Muscle layer of duodenum (tissue), 2 donors: Measurements from ENCODE around the gene ESF1.
A peak's percentile ranks its signal among the peaks of the same experiment; 100 is the strongest.
"Not testable (repeated sequence)": the region's sequence is repeated elsewhere in the genome, so short reads cannot be mapped to it uniquely, and the experiment has no call there.

Source experiments
- H3K27ac ChIP-seq: one replicate; pipeline ENCODE4 v1.7.0; 2013; ENCODE audit warnings: mild to moderate bottlenecking, low read length
- H3K27me3 ChIP-seq: one replicate; pipeline ENCODE4 v1.7.0; 2013; ENCODE audit warnings: low read depth, mild to moderate bottlenecking, control low read depth, low read length
- H3K36me3 ChIP-seq, 2 donors: one replicate each; pipeline ENCODE4 v1.7.0; 2013; ENCODE audit warnings: low read length in 2 of 2, control low read depth in 1 of 2, mild to moderate bottlenecking in 1 of 2; ENCODE audit not compliant: insufficient read depth in 2 of 2, control insufficient read depth in 1 of 2
- H3K4me1 ChIP-seq, 2 donors: one replicate each; pipeline ENCODE4 v1.7.0; 2013; ENCODE audit warnings: low read length in 2 of 2, mild to moderate bottlenecking in 2 of 2, control low read depth in 1 of 2, moderate library complexity in 1 of 2; ENCODE audit not compliant: insufficient read depth in 2 of 2, control insufficient read depth in 1 of 2
- H3K4me3 ChIP-seq, 2 donors: one replicate each; pipeline ENCODE4 v1.7.0; 2013; ENCODE audit warnings: low read length in 2 of 2, low read depth in 1 of 2, mild to moderate bottlenecking in 1 of 2
- H3K9me3 ChIP-seq, 2 donors: one replicate each; pipeline ENCODE4 v1.7.0; 2013; ENCODE audit warnings: low read length in 2 of 2, control low read depth in 1 of 2, mild to moderate bottlenecking in 1 of 2; ENCODE audit not compliant: control insufficient read depth in 1 of 2
- donor health status: healthy.

The ESF1 gene

DNA sequence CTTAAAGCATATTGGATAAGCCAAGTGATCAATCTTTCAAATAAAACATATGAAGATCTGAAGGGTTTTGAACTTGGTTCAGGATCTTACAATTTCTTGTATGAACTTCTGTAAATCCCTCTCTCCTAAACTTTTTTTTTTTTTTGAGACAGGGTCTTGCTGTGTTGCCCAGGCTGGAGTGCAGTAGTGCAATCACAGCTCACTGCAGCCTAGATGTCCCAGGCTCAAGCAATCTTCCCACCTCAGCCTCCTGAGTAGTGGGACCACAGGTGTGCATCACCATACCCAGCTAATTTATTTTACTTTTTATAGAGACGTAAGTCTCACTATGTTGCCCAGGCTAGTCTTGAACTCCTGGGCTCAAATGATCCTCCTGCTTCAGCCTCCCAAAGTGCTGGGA lies 46.5 kb downstream of the ESF1 start:
- not testable (repeated sequence) for H3K27me3 ChIP-seq, H3K9me3 ChIP-seq, H3K4me3 ChIP-seq, H3K4me1 ChIP-seq, H3K27ac ChIP-seq
- H3K36me3 ChIP-seq: peaks cover 8 to 28% of the 10 kb centered on the region in 2 donors

DNA sequence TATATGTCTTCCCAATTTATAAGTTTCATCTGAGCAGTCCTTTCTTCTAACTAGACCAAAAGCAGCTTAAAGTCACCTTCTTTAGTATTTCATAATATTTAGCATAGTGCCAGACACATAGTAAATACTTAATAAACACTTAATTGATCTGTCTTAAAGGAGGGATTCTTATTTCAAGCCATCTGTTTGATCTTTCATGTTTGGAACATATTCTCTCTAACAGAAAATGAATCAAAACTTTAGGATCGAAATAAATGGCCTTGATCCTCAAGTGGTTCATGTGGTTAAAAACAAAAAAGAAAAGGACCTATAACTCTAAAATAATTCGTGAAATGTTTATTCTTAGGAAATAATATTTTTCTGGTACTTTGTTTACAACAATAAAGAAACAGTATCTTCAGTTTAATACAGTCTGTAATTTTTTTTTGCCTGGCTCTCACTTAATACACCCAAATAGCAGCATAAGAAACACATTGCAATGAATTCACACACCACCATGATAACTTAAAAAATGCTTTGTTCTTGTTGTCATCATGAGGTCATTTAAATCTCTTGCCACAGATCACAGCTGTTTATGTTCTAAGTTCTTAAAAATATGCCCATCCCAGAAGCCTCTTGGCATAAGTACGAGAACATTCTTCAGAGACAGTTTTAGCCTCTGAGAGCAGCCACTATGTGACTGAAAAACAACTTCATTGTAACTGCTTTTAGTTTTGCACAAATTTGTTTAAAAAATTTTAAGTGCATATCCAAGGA lies 48.1 kb downstream of the ESF1 start:
- peaks cover 0 to 9% of the 10 kb centered on the region in 2 donors for H3K9me3 ChIP-seq
- no peaks in the 10 kb centered on the region for H3K27me3 ChIP-seq
- H3K4me1 ChIP-seq: peaks cover 5 to 7% of the 10 kb centered on the region in 2 donors
- H3K4me3 ChIP-seq: no peak overlapping the region
- H3K36me3 ChIP-seq: peaks cover 10 to 34% of the 10 kb centered on the region in 2 donors
- peak overlapping the region; percentile 52 for H3K27ac ChIP-seq

DNA sequence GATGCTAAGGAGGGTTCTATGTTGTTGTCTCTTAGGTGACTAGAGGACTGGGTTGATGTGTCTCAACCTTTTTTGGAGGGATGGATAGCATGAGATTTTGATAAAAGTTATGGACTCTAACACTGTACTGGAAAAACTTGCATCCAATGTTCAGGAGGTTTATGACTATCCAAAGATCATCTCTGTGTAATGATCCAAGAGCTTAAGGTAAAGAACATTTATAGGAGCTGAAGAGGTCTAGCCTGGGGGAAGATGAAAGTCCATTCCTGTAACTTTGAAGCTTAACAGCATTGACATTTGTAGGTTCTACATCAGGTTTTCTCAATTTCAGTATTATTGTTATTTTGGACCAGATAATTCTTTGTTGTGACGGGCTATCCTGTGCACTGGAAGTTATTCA lies 48.9 kb downstream of the ESF1 start:
- no peaks in the 10 kb centered on the region for H3K27me3 ChIP-seq
- H3K27ac ChIP-seq: no peak overlapping the region
- peaks cover 6 to 33% of the 10 kb centered on the region in 2 donors for H3K36me3 ChIP-seq
- no peak overlapping the region for H3K4me3 ChIP-seq
- H3K4me1 ChIP-seq: peaks cover 5 to 7% of the 10 kb centered on the region in 2 donors
- peaks cover 0 to 5% of the 10 kb centered on the region in 2 donors for H3K9me3 ChIP-seq

DNA sequence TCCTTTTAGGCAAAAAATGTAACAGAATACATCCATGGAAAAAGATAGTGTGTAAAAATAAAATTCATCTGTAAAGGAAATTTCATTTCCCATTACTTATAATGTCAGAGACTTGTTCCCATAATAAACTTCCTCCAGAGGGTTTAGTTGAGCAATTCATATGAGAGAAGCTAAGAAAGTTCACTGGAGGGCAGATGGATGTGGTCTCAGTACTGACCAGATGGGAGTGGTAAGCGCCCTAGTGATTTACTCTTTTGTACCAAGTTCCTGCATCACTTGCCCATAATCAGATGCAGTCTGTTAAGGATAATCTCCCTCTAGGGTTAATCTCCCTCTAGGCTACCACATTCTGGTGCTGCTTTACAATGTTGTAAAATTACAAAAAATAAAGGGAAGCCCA lies 61.7 kb downstream of the ESF1 start:
- H3K27ac ChIP-seq: no peak overlapping the region
- no peaks in the 10 kb centered on the region for H3K4me1 ChIP-seq
- H3K36me3 ChIP-seq: peaks cover 10 to 12% of the 10 kb centered on the region in 2 donors

DNA sequence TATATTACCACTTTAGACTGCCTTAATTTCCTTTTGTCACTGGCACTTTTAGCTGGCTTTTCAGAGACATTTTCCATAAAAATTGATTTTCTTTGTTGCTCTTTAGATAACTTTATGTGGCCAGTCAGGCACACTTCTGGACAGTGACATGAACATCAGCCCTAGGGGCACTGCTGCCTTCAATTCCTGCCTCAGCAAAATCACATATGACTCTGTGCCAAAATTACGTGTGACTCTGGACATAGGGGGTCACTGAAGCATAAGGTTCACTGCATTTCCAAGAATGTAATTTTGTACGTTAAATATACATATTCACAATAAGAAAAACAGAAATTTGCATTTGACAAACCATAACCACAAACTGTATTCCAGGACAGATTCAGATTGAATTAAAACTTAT lies 66.5 kb downstream of the ESF1 start:
- Histone ChIP-seq H3K9me3 (no peaks in the 10 kb centered on the region), H3K27me3 (no peaks in the 10 kb centered on the region), H3K27ac (no peak overlapping the region), H3K4me1 (no peaks in the 10 kb centered on the region), H3K4me3 (no peak overlapping the region), H3K36me3 (peaks cover 27 to 35% of the 10 kb centered on the region in 2 donors)

More for the DNA sequence above, 61.7 kb downstream of the ESF1 start:
- no peaks in the 10 kb centered on the region for H3K27me3 ChIP-seq
- H3K9me3 ChIP-seq: no peaks in the 10 kb centered on the region
- no peak overlapping the region for H3K4me3 ChIP-seq

DNA sequence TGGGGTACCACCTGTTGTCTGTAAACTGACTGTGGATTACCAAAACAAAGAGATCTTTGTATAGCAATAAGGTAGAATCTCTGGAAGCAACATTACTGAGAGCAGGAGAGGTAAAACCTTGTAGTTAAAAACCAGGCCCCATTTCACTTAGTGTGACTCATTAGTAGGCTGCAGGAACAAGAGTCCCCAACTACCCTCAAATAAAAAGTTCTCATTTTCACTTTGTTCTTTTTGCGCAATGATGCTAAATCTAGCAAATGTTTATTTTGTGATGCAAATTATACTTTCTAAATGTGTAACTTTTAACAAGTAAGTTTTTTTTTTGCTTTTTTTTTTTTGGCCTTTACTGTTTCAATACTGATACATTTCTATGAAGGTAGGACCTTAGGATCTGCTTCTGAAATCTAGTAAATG lies 67.1 kb downstream of the ESF1 start:
- no peak overlapping the region for H3K27ac ChIP-seq
- H3K9me3 ChIP-seq: no peaks in the 10 kb centered on the region
- no peak overlapping the region for H3K4me3 ChIP-seq
- peaks cover 27 to 35% of the 10 kb centered on the region in 2 donors for H3K36me3 ChIP-seq
- H3K4me1 ChIP-seq: no peaks in the 10 kb centered on the region
- H3K27me3 ChIP-seq: no peaks in the 10 kb centered on the region

DNA sequence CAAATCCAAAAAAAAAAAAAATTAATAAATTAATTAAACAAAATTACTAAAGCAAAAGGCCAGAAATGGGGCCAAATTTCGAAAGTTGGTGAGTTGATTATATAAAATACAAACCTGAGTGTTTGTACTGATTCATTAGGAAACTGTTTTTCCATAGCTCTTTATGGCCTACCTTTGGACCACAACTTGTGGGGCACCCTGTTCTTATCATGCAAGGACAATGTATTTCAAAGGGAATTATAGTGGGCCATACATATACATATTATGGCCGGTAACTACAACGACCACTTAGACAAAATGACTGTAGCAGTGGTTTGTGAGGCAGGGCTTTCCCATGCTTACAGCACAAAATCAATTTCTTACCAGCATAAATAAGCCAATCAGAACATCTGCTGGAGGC lies 69.5 kb downstream of the ESF1 start:
- H3K4me1 ChIP-seq: no peaks in the 10 kb centered on the region
- H3K36me3 ChIP-seq: peaks cover 23 to 41% of the 10 kb centered on the region in 2 donors

DNA sequence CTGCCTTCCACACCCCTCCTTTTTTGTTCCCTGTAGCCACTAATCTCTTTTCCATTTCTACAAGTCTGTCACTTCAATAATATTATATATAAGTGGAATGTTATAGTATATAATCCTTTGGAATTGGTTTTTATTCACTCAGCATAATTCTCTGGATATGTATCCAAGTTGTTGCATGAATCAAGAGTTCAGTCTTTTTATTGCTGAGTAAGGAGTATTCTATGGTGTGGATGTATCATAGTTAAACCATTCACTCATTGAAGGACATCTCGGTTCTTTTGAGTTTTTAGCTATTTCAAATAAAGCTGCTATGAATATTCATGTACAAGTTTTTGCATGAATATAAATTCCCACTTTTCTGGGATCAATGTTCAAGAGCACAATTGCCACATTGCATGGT lies 76.5 kb downstream of the ESF1 start:
- H3K27ac ChIP-seq: no peak overlapping the region
- no peak overlapping the region for H3K4me3 ChIP-seq
- peaks cover 0 to 11% of the 10 kb centered on the region in 2 donors for H3K9me3 ChIP-seq
- H3K4me1 ChIP-seq: no peaks in the 10 kb centered on the region
- no peaks in the 10 kb centered on the region for H3K27me3 ChIP-seq
- peaks cover 0 to 7% of the 10 kb centered on the region in 2 donors for H3K36me3 ChIP-seq

More for the DNA sequence above, 69.5 kb downstream of the ESF1 start:
- no peak overlapping the region for H3K27ac ChIP-seq
- H3K4me3 ChIP-seq: no peak overlapping the region
- H3K9me3 ChIP-seq: peaks cover 0 to 11% of the 10 kb centered on the region in 2 donors
- H3K27me3 ChIP-seq: no peaks in the 10 kb centered on the region

DNA sequence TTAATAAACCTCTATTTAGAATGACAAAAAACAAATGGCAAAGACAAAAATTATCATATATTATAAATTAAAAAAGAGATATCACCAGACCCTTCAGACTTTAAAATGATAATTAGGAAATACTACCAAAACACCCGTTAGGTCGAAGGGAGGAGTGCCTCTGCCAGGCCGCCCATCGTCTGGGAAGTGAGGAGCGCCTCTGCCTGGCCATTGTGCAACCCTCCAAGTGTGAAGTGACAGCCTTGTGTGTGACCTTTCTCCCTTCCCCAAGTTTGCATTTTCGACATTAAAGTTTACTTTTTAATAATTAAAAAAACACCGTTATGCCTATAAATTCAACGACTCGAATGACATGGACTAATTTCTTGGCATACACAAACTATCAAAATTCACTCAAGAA lies 81.5 kb downstream of the ESF1 start:
- Histone ChIP-seq H3K4me1 (no peaks in the 10 kb centered on the region), H3K27ac (no peak overlapping the region), H3K36me3 (no peaks in the 10 kb centered on the region), H3K9me3 (no peaks in the 10 kb centered on the region), H3K27me3 (no peaks in the 10 kb centered on the region), H3K4me3 (no peak overlapping the region)

DNA sequence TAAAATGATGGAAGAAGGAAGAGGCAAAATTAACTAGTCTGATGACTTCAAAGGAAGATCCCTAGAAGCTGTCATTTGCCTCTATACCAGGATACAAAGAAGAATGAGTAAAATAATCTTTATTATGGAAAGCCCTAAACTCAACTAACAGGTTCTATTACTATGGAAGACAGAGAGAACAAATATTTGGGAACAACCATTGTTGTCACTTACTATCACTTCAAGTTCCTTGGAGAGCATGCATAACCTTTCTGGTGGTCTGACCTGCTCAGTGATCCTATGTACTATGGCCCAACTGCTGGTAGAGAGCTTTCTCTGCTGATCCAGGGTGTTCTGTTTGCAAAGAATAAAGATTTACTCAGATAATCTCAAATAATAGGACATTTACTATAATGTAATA lies 83.2 kb downstream of the ESF1 start:
- Histone ChIP-seq H3K27ac (no peak overlapping the region), H3K36me3 (no peaks in the 10 kb centered on the region), H3K4me1 (no peaks in the 10 kb centered on the region), H3K9me3 (no peaks in the 10 kb centered on the region), H3K4me3 (no peak overlapping the region), H3K27me3 (no peaks in the 10 kb centered on the region)

DNA sequence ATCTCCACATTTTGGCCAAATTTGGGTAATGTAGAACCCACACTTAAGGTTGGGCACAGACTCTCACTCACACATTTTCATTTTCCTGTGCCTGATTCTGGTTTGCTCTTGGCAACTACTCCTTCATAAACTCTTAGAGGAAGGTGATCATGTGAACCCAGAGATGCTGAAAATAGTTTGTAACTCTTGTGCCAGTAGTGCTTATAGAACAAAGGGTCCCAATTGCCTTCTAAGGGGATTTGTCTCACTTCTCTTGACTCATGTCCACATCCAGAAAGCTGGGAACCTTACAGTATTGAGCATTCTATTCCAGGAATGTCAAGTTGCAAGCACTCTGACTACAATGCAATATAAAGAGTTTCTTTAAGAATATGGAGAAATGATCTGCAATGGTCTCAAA lies 84.0 kb downstream of the ESF1 start:
- no peak overlapping the region for H3K27ac ChIP-seq
- no peaks in the 10 kb centered on the region for H3K4me1 ChIP-seq
- H3K4me3 ChIP-seq: no peak overlapping the region
- H3K9me3 ChIP-seq: no peaks in the 10 kb centered on the region
- H3K36me3 ChIP-seq: no peaks in the 10 kb centered on the region
- no peaks in the 10 kb centered on the region for H3K27me3 ChIP-seq
